H1 (cell line): ENCODE data around the gene ASB4.

ENCODE experiments used
- ATF2 ChIP-seq: IDR thresholded peaks from 2 replicates; pipeline ENCODE4 v1.6.1; 2012; ENCODE audit warnings: low read length, inconsistent platforms
- BCL11A ChIP-seq, 2 experiments: IDR thresholded peaks; one replicate each; pipeline ENCODE4 v1.6.1; 2011; ENCODE audit warnings: low read depth in 2 of 2, low read length in 2 of 2, mild to moderate bottlenecking in 2 of 2
- CBX8 ChIP-seq: fragments of 300-800, 300-1000 bp; sonication (generic); IDR thresholded peaks from 2 replicates; pipeline ENCODE4 v1.7.1; 2016; ENCODE audit warnings: low read depth, low read length, borderline replicate concordance
- CEBPB ChIP-seq: IDR thresholded peaks from 2 replicates; pipeline ENCODE4 v1.6.1; 2012; ENCODE audit warnings: low read depth, low read length
- CHD2 ChIP-seq: IDR thresholded peaks from 2 replicates; pipeline ENCODE4 v1.6.1; 2012; ENCODE audit warnings: low read length, improper control_type of control experiment
- CREB1 ChIP-seq: IDR thresholded peaks from 2 replicates; pipeline ENCODE4 v1.6.1; 2012; ENCODE audit warnings: inconsistent platforms
- CTCF ChIP-seq, 3 experiments: IDR thresholded peaks; 1 replicate in 2 of 3; 2 replicates in 1 of 3; pipeline versions ENCODE4 v1.5.1 to v1.6.1; 2011; ENCODE audit warnings: low read length in 3 of 3, mild to moderate bottlenecking in 3 of 3, inconsistent platforms in 2 of 3, low read depth in 1 of 3, moderate library complexity in 1 of 3; ENCODE audit not compliant: insufficient read depth in 1 of 3; ENCODE audit errors: control extremely low read depth in 1 of 3
- MAX ChIP-seq: IDR thresholded peaks from 2 replicates; pipeline ENCODE4 v1.6.1; 2012; ENCODE audit warnings: inconsistent platforms
- NRF1 ChIP-seq: IDR thresholded peaks from 2 replicates; pipeline ENCODE4 v1.6.1; 2011; ENCODE audit warnings: mild to moderate bottlenecking, low read depth, low read length, improper control_type of control experiment
- PHF8 ChIP-seq: fragments of 200-600 bp; sonication (generic); conservative IDR thresholded peaks from 2 replicates; pipeline ENCODE4 v1.7.1; 2012; ENCODE audit warnings: low read depth, mild to moderate bottlenecking, inconsistent platforms, low read length, moderate library complexity
- POLR2A ChIP-seq, 2 experiments: IDR thresholded peaks; 1 replicate in 1 of 2; 2 replicates in 1 of 2; pipeline ENCODE4 v1.6.1; 2011; ENCODE audit warnings: low read depth in 2 of 2, low read length in 2 of 2, mild to moderate bottlenecking in 2 of 2; ENCODE audit errors: control extremely low read depth in 1 of 2
- RAD21 ChIP-seq, 2 experiments: IDR thresholded peaks in 1 of 2; conservative IDR thresholded peaks in 1 of 2; 2 replicates each; pipeline ENCODE4 v1.6.1; 2011; ENCODE audit warnings: low read depth in 2 of 2, low read length in 2 of 2, improper control_type of control experiment in 1 of 2, inconsistent platforms in 1 of 2, mild to moderate bottlenecking in 1 of 2, moderate library complexity in 1 of 2
- RFX5 ChIP-seq: IDR thresholded peaks from 2 replicates; pipeline ENCODE4 v1.6.1; 2011; ENCODE audit warnings: low read depth, low read length, improper control_type of control experiment, borderline replicate concordance
- YY1 ChIP-seq: IDR thresholded peaks from 2 replicates; pipeline ENCODE4 v1.6.1; 2011; ENCODE audit warnings: low read depth, mild to moderate bottlenecking, low read length

- no peak for TF ChIP-seq CEBPB
- TF ChIP-seq PHF8 = no peak
- TF ChIP-seq CTCF (IDR thresholded peaks at IDR 0.05; ENCODE audit: control extremely low read depth in 1 of 3, insufficient read depth in 1 of 3, low read depth in 1 of 3, low read length in 3 of 3) = no peak
- TF ChIP-seq RAD21 (IDR thresholded peaks at IDR 0.05 in 1 of 2, conservative IDR thresholded peaks at IDR 0.05 in 1 of 2; ENCODE audit: low read depth in 2 of 2, low read length in 2 of 2) = no peak
- TF ChIP-seq MAX = no peak
- no peak for TF ChIP-seq CREB1
- TF ChIP-seq CHD2 = no peak
- TF ChIP-seq NRF1 = no peak
- TF ChIP-seq POLR2A (IDR thresholded peaks at IDR 0.05; ENCODE audit: control extremely low read depth in 1 of 2, low read depth in 2 of 2, low read length in 2 of 2) = no peak
- no peak for TF ChIP-seq RFX5
- TF ChIP-seq YY1 = no peak
- TF ChIP-seq BCL11A (IDR thresholded peaks at IDR 0.05; ENCODE audit: low read depth in 2 of 2, low read length in 2 of 2) = no peak
- TF ChIP-seq ATF2 = no peak
- TF ChIP-seq CBX8 = no peak
These were observed 12.3 kb upstream of the ASB4 start for GRCh38 chr7:95473276-95473985.
